Measurements from ENCODE around the gene SPIRE1.

Gene SPIRE1

GRCh38 chr18:12479536-12479935 lies 178.4 kb downstream of the SPIRE1 start:
- ChIA-PET CTCF (no interaction called here), POLR2A (interaction anchor here (0.5 kb wide), 1 partner anchor 211 kb away, joined by 4 read pairs; no protein-coding TSS in a partner anchor)
- Histone ChIP-seq H3K4me1 (ENCODE audit: control extremely low read depth in 1 of 4, control insufficient read depth in 4 of 4, insufficient read depth in 4 of 4, low read length in 3 of 4) (peaks cover 0 to 2% (median 0%) of the 10 kb centered on the region in 4 experiments), H3K27ac (ENCODE audit: insufficient read depth in 1 of 2, low read depth in 1 of 2, low read length in 2 of 2, poor library complexity in 1 of 2, severe bottlenecking in 2 of 2) (no peak overlapping the region), H3K4me3 (ENCODE audit: control insufficient read depth in 1 of 7, extremely low read depth in 1 of 7, insufficient read depth in 4 of 7, low read depth in 2 of 7, low read length in 6 of 7) (no peak overlapping the region), H3K36me3 (ENCODE audit: control insufficient read depth in 4 of 4, insufficient read depth in 4 of 4, low read length in 3 of 4) (peaks cover 0 to 17% (median 6%) of the 10 kb centered on the region in 4 experiments), H3K27me3 (replicated peaks in 2 of 5; ENCODE audit: control insufficient read depth in 4 of 5, insufficient read depth in 5 of 5, low read length in 4 of 5) (no peaks in the 10 kb centered on the region), H3K9me3 (ENCODE audit: control extremely low read depth in 1 of 5, control insufficient read depth in 4 of 5, insufficient read depth in 2 of 5, low read depth in 1 of 5, low read length in 4 of 5) (no peaks in the 10 kb centered on the region)
- no peak for DNase-seq
- 97% methylated on average over 3 of the region's 3 CpGs for WGBS (ENCODE audit: insufficient coverage)

- H3K4me1 ChIP-seq (ENCODE audit: control extremely low read depth in 1 of 4, control insufficient read depth in 4 of 4, insufficient read depth in 4 of 4, low read length in 3 of 4), result peaks cover 0 to 2% (median 0%) of the 10 kb centered on the region in 4 experiments
- POLR2A ChIA-PET, result interaction anchor here (0.6 kb wide), 1 partner anchor 166 kb away, joined by 3 read pairs; no protein-coding TSS in a partner anchor
- H3K4me3 ChIP-seq (ENCODE audit: control insufficient read depth in 1 of 7, extremely low read depth in 1 of 7, insufficient read depth in 4 of 7, low read depth in 2 of 7, low read length in 6 of 7), result no peak overlapping the region
- CTCF ChIA-PET, result interaction anchor here (1.2 to 1.4 kb wide), 2 partner anchors 12 to 55 kb away, joined by 3 read pairs; no protein-coding TSS in a partner anchor
- H3K27me3 ChIP-seq (replicated peaks in 2 of 5; ENCODE audit: control insufficient read depth in 4 of 5, insufficient read depth in 5 of 5, low read length in 4 of 5), result no peaks in the 10 kb centered on the region
- H3K27ac ChIP-seq (ENCODE audit: insufficient read depth in 1 of 2, low read depth in 1 of 2, low read length in 2 of 2, poor library complexity in 1 of 2, severe bottlenecking in 2 of 2), result no peak overlapping the region
- no peak for DNase-seq
- H3K36me3 ChIP-seq (ENCODE audit: control insufficient read depth in 4 of 4, insufficient read depth in 4 of 4, low read length in 3 of 4), result peaks cover 0 to 17% (median 6%) of the 10 kb centered on the region in 4 experiments
- no peaks in the 10 kb centered on the region for H3K9me3 ChIP-seq (ENCODE audit: control extremely low read depth in 1 of 5, control insufficient read depth in 4 of 5, insufficient read depth in 2 of 5, low read depth in 1 of 5, low read length in 4 of 5)
- WGBS (ENCODE audit: insufficient coverage), result 96% methylated on average over 11 of the region's 12 CpGs
Measured at GRCh38 chr18:12478269-12479047, 179.4 kb downstream of the SPIRE1 start.

- DNase-seq, result no peak
- H3K36me3 ChIP-seq (ENCODE audit: control insufficient read depth in 4 of 4, insufficient read depth in 4 of 4, low read length in 3 of 4), result peaks cover 0 to 17% (median 6%) of the 10 kb centered on the region in 4 experiments
- peaks cover 0 to 2% (median 0%) of the 10 kb centered on the region in 4 experiments for H3K4me1 ChIP-seq (ENCODE audit: control extremely low read depth in 1 of 4, control insufficient read depth in 4 of 4, insufficient read depth in 4 of 4, low read length in 3 of 4)
- no peak overlapping the region for H3K27ac ChIP-seq (ENCODE audit: insufficient read depth in 1 of 2, low read depth in 1 of 2, low read length in 2 of 2, poor library complexity in 1 of 2, severe bottlenecking in 2 of 2)
- H3K27me3 ChIP-seq (replicated peaks in 2 of 5; ENCODE audit: control insufficient read depth in 4 of 5, insufficient read depth in 5 of 5, low read length in 4 of 5), result no peaks in the 10 kb centered on the region
- no peaks in the 10 kb centered on the region for H3K9me3 ChIP-seq (ENCODE audit: control extremely low read depth in 1 of 5, control insufficient read depth in 4 of 5, insufficient read depth in 2 of 5, low read depth in 1 of 5, low read length in 4 of 5)
- POLR2A ChIA-PET, result no interaction called here
- no peak overlapping the region for H3K4me3 ChIP-seq (ENCODE audit: control insufficient read depth in 1 of 7, extremely low read depth in 1 of 7, insufficient read depth in 4 of 7, low read depth in 2 of 7, low read length in 6 of 7)
- CTCF ChIA-PET, result interaction anchor here (1.4 kb wide), 1 partner anchor 11 kb away, joined by 3 read pairs; no protein-coding TSS in a partner anchor
- WGBS (ENCODE audit: insufficient coverage), result 94% methylated on average over 11 of the region's 11 CpGs
Measured at GRCh38 chr18:12477606-12478005, 180.3 kb downstream of the SPIRE1 start.

GRCh38 chr18:12476955-12477354 lies 181.0 kb downstream of the SPIRE1 start:
- no peak for DNase-seq
- no peaks in the 10 kb centered on the region for H3K9me3 ChIP-seq (ENCODE audit: control extremely low read depth in 1 of 5, control insufficient read depth in 4 of 5, insufficient read depth in 2 of 5, low read depth in 1 of 5, low read length in 4 of 5)
- WGBS (ENCODE audit: insufficient coverage), result 100% methylated on average over 1 of the region's 2 CpGs
- POLR2A ChIA-PET, result no interaction called here
- CTCF ChIA-PET, result interaction anchor here (1.4 kb wide), 1 partner anchor 10 kb away, joined by 3 read pairs; no protein-coding TSS in a partner anchor
- peaks cover 0 to 17% (median 6%) of the 10 kb centered on the region in 4 experiments for H3K36me3 ChIP-seq (ENCODE audit: control insufficient read depth in 4 of 4, insufficient read depth in 4 of 4, low read length in 3 of 4)
- H3K27me3 ChIP-seq (replicated peaks in 2 of 5; ENCODE audit: control insufficient read depth in 4 of 5, insufficient read depth in 5 of 5, low read length in 4 of 5), result no peaks in the 10 kb centered on the region
- no peak overlapping the region for H3K4me3 ChIP-seq (ENCODE audit: control insufficient read depth in 1 of 7, extremely low read depth in 1 of 7, insufficient read depth in 4 of 7, low read depth in 2 of 7, low read length in 6 of 7)
- no peak overlapping the region for H3K27ac ChIP-seq (ENCODE audit: insufficient read depth in 1 of 2, low read depth in 1 of 2, low read length in 2 of 2, poor library complexity in 1 of 2, severe bottlenecking in 2 of 2)
- H3K4me1 ChIP-seq (ENCODE audit: control extremely low read depth in 1 of 4, control insufficient read depth in 4 of 4, insufficient read depth in 4 of 4, low read length in 3 of 4), result peaks cover 0 to 2% (median 0%) of the 10 kb centered on the region in 4 experiments

GRCh38 chr18:12474876-12475275 lies 183.0 kb downstream of the SPIRE1 start:
- Histone ChIP-seq H3K27me3 (replicated peaks in 2 of 5; ENCODE audit: control insufficient read depth in 4 of 5, insufficient read depth in 5 of 5, low read length in 4 of 5) (no peaks in the 10 kb centered on the region), H3K36me3 (ENCODE audit: control insufficient read depth in 4 of 4, insufficient read depth in 4 of 4, low read length in 3 of 4) (peaks cover 0 to 17% (median 6%) of the 10 kb centered on the region in 4 experiments), H3K27ac (ENCODE audit: insufficient read depth in 1 of 2, low read depth in 1 of 2, low read length in 2 of 2, poor library complexity in 1 of 2, severe bottlenecking in 2 of 2) (no peak overlapping the region), H3K4me1 (ENCODE audit: control extremely low read depth in 1 of 4, control insufficient read depth in 4 of 4, insufficient read depth in 4 of 4, low read length in 3 of 4) (peaks cover 0 to 2% (median 0%) of the 10 kb centered on the region in 4 experiments), H3K9me3 (ENCODE audit: control extremely low read depth in 1 of 5, control insufficient read depth in 4 of 5, insufficient read depth in 2 of 5, low read depth in 1 of 5, low read length in 4 of 5) (no peaks in the 10 kb centered on the region), H3K4me3 (ENCODE audit: control insufficient read depth in 1 of 7, extremely low read depth in 1 of 7, insufficient read depth in 4 of 7, low read depth in 2 of 7, low read length in 6 of 7) (no peak overlapping the region)
- DNase-seq, result peak in 1 of 3 donors; percentile 17
- POLR2A ChIA-PET, result no interaction called here
- 98% methylated on average over 4 of the region's 4 CpGs for WGBS (ENCODE audit: insufficient coverage)
- CTCF ChIA-PET, result no interaction called here

- DNase-seq, result no peak
- Histone ChIP-seq H3K9me3 (ENCODE audit: control extremely low read depth in 1 of 5, control insufficient read depth in 4 of 5, insufficient read depth in 2 of 5, low read depth in 1 of 5, low read length in 4 of 5) (no peaks in the 10 kb centered on the region), H3K27me3 (replicated peaks in 2 of 5; ENCODE audit: control insufficient read depth in 4 of 5, insufficient read depth in 5 of 5, low read length in 4 of 5) (no peaks in the 10 kb centered on the region), H3K4me1 (ENCODE audit: control extremely low read depth in 1 of 4, control insufficient read depth in 4 of 4, insufficient read depth in 4 of 4, low read length in 3 of 4) (peaks cover 0 to 2% (median 0%) of the 10 kb centered on the region in 4 experiments), H3K36me3 (ENCODE audit: control insufficient read depth in 4 of 4, insufficient read depth in 4 of 4, low read length in 3 of 4) (peaks cover 0 to 12% (median 6%) of the 10 kb centered on the region in 4 experiments), H3K27ac (ENCODE audit: insufficient read depth in 1 of 2, low read depth in 1 of 2, low read length in 2 of 2, poor library complexity in 1 of 2, severe bottlenecking in 2 of 2) (no peak overlapping the region), H3K4me3 (ENCODE audit: control insufficient read depth in 1 of 7, extremely low read depth in 1 of 7, insufficient read depth in 4 of 7, low read depth in 2 of 7, low read length in 6 of 7) (no peak overlapping the region)
- ChIA-PET CTCF (no interaction called here), POLR2A (no interaction called here)
Measured at GRCh38 chr18:12474146-12474545, 183.8 kb downstream of the SPIRE1 start.

- Histone ChIP-seq H3K27me3 (replicated peaks in 2 of 5; ENCODE audit: control insufficient read depth in 4 of 5, insufficient read depth in 5 of 5, low read length in 4 of 5) (no peaks in the 10 kb centered on the region), H3K4me3 (ENCODE audit: control insufficient read depth in 1 of 7, extremely low read depth in 1 of 7, insufficient read depth in 4 of 7, low read depth in 2 of 7, low read length in 6 of 7) (no peak overlapping the region), H3K4me1 (ENCODE audit: control extremely low read depth in 1 of 4, control insufficient read depth in 4 of 4, insufficient read depth in 4 of 4, low read length in 3 of 4) (peaks cover 0 to 2% (median 0%) of the 10 kb centered on the region in 4 experiments), H3K9me3 (ENCODE audit: control extremely low read depth in 1 of 5, control insufficient read depth in 4 of 5, insufficient read depth in 2 of 5, low read depth in 1 of 5, low read length in 4 of 5) (no peaks in the 10 kb centered on the region), H3K27ac (ENCODE audit: insufficient read depth in 1 of 2, low read depth in 1 of 2, low read length in 2 of 2, poor library complexity in 1 of 2, severe bottlenecking in 2 of 2) (no peak overlapping the region), H3K36me3 (ENCODE audit: control insufficient read depth in 4 of 4, insufficient read depth in 4 of 4, low read length in 3 of 4) (no peaks in the 10 kb centered on the region)
- 100% methylated on average over 6 of the region's 7 CpGs for WGBS (ENCODE audit: insufficient coverage)
- DNase-seq, result no peak
- CTCF ChIA-PET, result no interaction called here
- POLR2A ChIA-PET, result no interaction called here
Measured at GRCh38 chr18:12470382-12471075, 187.4 kb downstream of the SPIRE1 start.

All from common myeloid progenitor, CD34-positive (primary cell).